Hepatocyte (in vitro differentiated cells): ENCODE measurements around the gene SPHK1. TPM values are rescaled to one million over a fixed set of nuclear protein-coding genes. Genes with fewer than 3 reads are reported as not detected.
"Not testable (repeated sequence)": the region's sequence is repeated elsewhere in the genome, so short reads cannot be mapped to it uniquely, and the experiment has no call there.

Experiments used
- DNase-seq: peaks from one replicate; pipeline ENCODE4 v3.0.0-alpha.2; 2016; ENCODE audit warnings: low spot score
- H2AFZ ChIP-seq: fragments of 200-600 bp; sonication (generic); 2 replicates; pipeline ENCODE4 v1.6.0; 2016; ENCODE audit warnings: antibody characterized with exemption, mild to moderate bottlenecking
- H3K27ac ChIP-seq: fragments of 200-600 bp; sonication (generic); 2 replicates; pipeline ENCODE4 v1.5.1; 2016; ENCODE audit warnings: mild to moderate bottlenecking
- H3K27me3 ChIP-seq: fragments of 200-600 bp; sonication (generic); 2 replicates; pipeline ENCODE4 v1.6.1; 2016
- H3K36me3 ChIP-seq: fragments of 200-600 bp; sonication (generic); replicated peaks from 2 replicates; pipeline ENCODE4 v1.5.1; 2016; ENCODE audit warnings: low read depth; ENCODE audit not compliant: insufficient read depth
- H3K4me1 ChIP-seq: fragments of 200-600 bp; sonication (generic); 2 replicates; pipeline ENCODE4 v1.5.1; 2016; ENCODE audit warnings: mild to moderate bottlenecking, moderate library complexity; ENCODE audit not compliant: insufficient read depth
- H3K4me2 ChIP-seq: fragments of 200-600 bp; sonication (generic); 2 replicates; pipeline ENCODE4 v1.6.0; 2016
- H3K4me3 ChIP-seq: fragments of 200-600 bp; sonication (generic); 2 replicates; pipeline ENCODE4 v1.5.1; 2016; ENCODE audit warnings: mild to moderate bottlenecking
- H3K79me2 ChIP-seq: fragments of 200-600 bp; sonication (generic); 2 replicates; pipeline ENCODE4 v1.6.0; 2017; ENCODE audit warnings: mild to moderate bottlenecking
- H3K9me2 ChIP-seq: fragments of 200-600 bp; sonication (generic); replicated peaks from 2 replicates; pipeline ENCODE4 v1.6.0; 2017; ENCODE audit warnings: mild to moderate bottlenecking; ENCODE audit not compliant: insufficient read depth
- H3K9me3 ChIP-seq: fragments of 200-600 bp; sonication (generic); 2 replicates; pipeline ENCODE4 v1.5.1; 2016; ENCODE audit warnings: low read depth, mild to moderate bottlenecking
- H4K20me1 ChIP-seq: fragments of 200-600 bp; sonication (generic); 2 replicates; pipeline ENCODE4 v1.6.0; 2016; ENCODE audit warnings: mild to moderate bottlenecking; ENCODE audit not compliant: insufficient read depth, poor library complexity, severe bottlenecking
- EZH2 ChIP-seq: fragments of 200-600 bp; sonication (generic); IDR thresholded peaks from 2 replicates; pipeline ENCODE4 v1.6.1; 2016; ENCODE audit warnings: antibody characterized with exemption, mild to moderate bottlenecking, borderline replicate concordance
- EZH2phosphoT487 ChIP-seq: fragments of 200-600 bp; sonication (generic); IDR thresholded peaks from one replicate; pipeline ENCODE4 v1.6.1; 2018; ENCODE audit warnings: antibody characterized with exemption, mild to moderate bottlenecking, low read depth, moderate library complexity; ENCODE audit not compliant: unreplicated experiment, severe bottlenecking
- WGBS: methylation state at CpG from one replicate; pipeline ENCODE4 v1.1.6; 2016; ENCODE audit warnings: low lambda C conversion rate; ENCODE audit errors: missing lambda C conversion rate; 5-methylcytosine and 5-hydroxymethylcytosine counted together
- polyA plus RNA-seq: library from polyadenylated mRNA; unstranded; fragments of >200 nt; fragmentation: Nextera tagmentation; extraction: Ambion mirVana; gene quantifications from 2 replicates; pipeline ENCODE4 v1.2.1, GENCODE V29; 2016
- total RNA-seq: library from RNA; depleted of rRNA; stranded (reverse); fragments of >200 nt; gene quantifications from 2 replicates; pipeline ENCODE4 v1.2.3, GENCODE V29; 2014
- TF ChIP-seq, protein P1 (sequence below): fragments of 200-600 bp; sonication (generic); IDR thresholded peaks from 2 replicates; pipeline ENCODE4 v1.5.1; 2016; ENCODE audit warnings: antibody characterized with exemption, mild to moderate bottlenecking; ENCODE audit not compliant: poor library complexity

SPHK1 gene
- total and polyA plus RNA-seq, 2 experiments from 2014 or later = 5.2 to 15.2 TPM

DNA sequence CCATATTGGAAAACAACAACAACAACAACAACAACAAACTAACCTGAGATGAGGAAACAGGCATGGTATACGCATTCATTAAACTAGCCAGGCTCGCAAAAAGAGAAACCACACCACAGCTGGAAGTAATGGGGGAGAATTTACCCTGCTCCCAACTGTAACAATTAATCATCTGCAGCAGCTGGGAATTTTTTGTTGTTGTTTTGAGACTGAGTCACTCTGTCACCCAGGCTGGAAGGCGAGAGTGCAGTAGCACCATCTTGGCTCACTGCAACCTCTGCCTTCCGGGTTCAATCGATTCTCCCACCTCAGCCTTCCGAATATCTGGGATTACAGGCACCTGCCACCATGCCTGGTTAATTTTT is 47.0 kb upstream of the SPHK1 start:
- no peaks in the 10 kb centered on the region for H3K36me3 ChIP-seq
- no peak overlapping the region for H3K4me2 ChIP-seq
- peaks cover 3% of the 10 kb centered on the region for H4K20me1 ChIP-seq
- H3K4me3 ChIP-seq = no peak overlapping the region
- no peaks in the 10 kb centered on the region for H3K27me3 ChIP-seq
- DNase-seq = no peak
- WGBS = 93% methylated on average over 6 of the region's 6 CpGs
- no peak overlapping the region for H2AFZ ChIP-seq
- H3K4me1 ChIP-seq = no peaks in the 10 kb centered on the region
- peaks cover 35% of the 10 kb centered on the region for H3K79me2 ChIP-seq
- no peaks in the 10 kb centered on the region for H3K9me3 ChIP-seq
- no peak for TF ChIP-seq EZH2phosphoT487
- TF ChIP-seq, protein P1, sequence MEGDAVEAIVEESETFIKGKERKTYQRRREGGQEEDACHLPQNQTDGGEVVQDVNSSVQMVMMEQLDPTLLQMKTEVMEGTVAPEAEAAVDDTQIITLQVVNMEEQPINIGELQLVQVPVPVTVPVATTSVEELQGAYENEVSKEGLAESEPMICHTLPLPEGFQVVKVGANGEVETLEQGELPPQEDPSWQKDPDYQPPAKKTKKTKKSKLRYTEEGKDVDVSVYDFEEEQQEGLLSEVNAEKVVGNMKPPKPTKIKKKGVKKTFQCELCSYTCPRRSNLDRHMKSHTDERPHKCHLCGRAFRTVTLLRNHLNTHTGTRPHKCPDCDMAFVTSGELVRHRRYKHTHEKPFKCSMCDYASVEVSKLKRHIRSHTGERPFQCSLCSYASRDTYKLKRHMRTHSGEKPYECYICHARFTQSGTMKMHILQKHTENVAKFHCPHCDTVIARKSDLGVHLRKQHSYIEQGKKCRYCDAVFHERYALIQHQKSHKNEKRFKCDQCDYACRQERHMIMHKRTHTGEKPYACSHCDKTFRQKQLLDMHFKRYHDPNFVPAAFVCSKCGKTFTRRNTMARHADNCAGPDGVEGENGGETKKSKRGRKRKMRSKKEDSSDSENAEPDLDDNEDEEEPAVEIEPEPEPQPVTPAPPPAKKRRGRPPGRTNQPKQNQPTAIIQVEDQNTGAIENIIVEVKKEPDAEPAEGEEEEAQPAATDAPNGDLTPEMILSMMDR = no peak
- no peak for TF ChIP-seq EZH2
- H3K9me2 ChIP-seq = no peaks in the 10 kb centered on the region
- no peak overlapping the region for H3K27ac ChIP-seq

DNA sequence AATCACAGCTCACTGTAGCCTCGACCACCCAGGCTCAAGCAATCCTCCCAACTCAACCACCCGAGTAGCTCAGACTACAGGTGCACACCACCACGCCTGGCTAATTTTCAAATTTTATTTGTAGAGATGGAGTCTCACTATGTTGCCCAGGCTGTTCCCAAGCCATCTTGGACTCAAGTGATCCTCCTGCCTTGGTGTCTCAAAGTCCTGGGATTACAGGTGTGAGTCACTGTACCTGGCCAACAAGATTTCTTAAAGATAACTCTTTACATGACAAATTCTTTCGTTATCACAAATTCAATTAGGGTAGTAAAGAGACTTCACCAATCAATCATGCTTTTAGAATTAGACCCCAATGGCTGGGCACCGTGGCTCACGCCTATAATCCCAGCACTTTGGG is 43.1 kb upstream of the SPHK1 start:
- Histone ChIP-seq H3K9me2 (no peaks in the 10 kb centered on the region), H3K4me3 (no peak overlapping the region), H2AFZ (no peak overlapping the region), H4K20me1 (no peaks in the 10 kb centered on the region), H3K79me2 (peaks cover 22% of the 10 kb centered on the region), H3K9me3 (no peaks in the 10 kb centered on the region), H3K27me3 (no peaks in the 10 kb centered on the region), H3K36me3 (no peaks in the 10 kb centered on the region), H3K4me1 (no peaks in the 10 kb centered on the region), H3K27ac (no peak overlapping the region), H3K4me2 (no peak overlapping the region)
- DNase-seq = no peak
- 95% methylated on average over 6 of the region's 6 CpGs for WGBS
- TF ChIP-seq, protein P1 = no peak
- no peak for TF ChIP-seq EZH2phosphoT487
- TF ChIP-seq EZH2 = no peak

DNA sequence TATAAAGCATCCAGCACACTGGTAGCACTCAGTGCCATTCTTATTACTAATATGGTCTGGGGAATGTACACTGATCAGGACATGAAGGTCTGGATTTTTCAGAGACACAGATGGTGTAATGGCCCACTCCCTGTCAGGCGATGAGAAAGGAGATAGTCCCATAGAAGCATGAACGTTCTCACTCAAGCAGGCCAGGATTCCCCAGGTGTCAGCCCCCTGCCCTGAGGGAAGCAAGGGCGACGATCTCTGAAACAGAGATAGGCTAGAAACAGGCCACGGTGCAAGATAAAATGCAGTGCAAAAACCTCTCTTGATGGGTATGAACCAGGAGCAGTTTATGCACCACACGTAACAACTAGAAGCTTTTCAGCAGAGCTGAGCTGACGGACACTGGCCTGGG is 41.3 kb upstream of the SPHK1 start:
- no peak for TF ChIP-seq EZH2
- TF ChIP-seq, protein P1 = no peak
- no peak for TF ChIP-seq EZH2phosphoT487
- DNase-seq = no peak
- no peak overlapping the region for H3K4me2 ChIP-seq
- peaks cover 14% of the 10 kb centered on the region for H3K79me2 ChIP-seq
- no peaks in the 10 kb centered on the region for H3K4me1 ChIP-seq
- WGBS = 86% methylated on average over 7 of the region's 7 CpGs
- no peaks in the 10 kb centered on the region for H3K36me3 ChIP-seq
- no peaks in the 10 kb centered on the region for H3K27me3 ChIP-seq
- no peak overlapping the region for H3K27ac ChIP-seq
- no peaks in the 10 kb centered on the region for H4K20me1 ChIP-seq
- no peaks in the 10 kb centered on the region for H3K9me2 ChIP-seq
- no peak overlapping the region for H2AFZ ChIP-seq
- H3K4me3 ChIP-seq = no peak overlapping the region
- no peaks in the 10 kb centered on the region for H3K9me3 ChIP-seq

GRCh38 chr17:76345377-76345974 is 38.9 kb upstream of the SPHK1 start:
- Histone ChIP-seq H3K4me3 (no peak overlapping the region), H3K36me3 (no peaks in the 10 kb centered on the region), H2AFZ (no peak overlapping the region), H3K27ac (no peak overlapping the region), H4K20me1 (peaks cover 2% of the 10 kb centered on the region), H3K27me3 (no peaks in the 10 kb centered on the region), H3K9me2 (no peaks in the 10 kb centered on the region), H3K79me2 (peaks cover 20% of the 10 kb centered on the region), H3K4me1 (no peaks in the 10 kb centered on the region), H3K9me3 (no peaks in the 10 kb centered on the region), H3K4me2 (no peak overlapping the region)
- DNase-seq = no peak
- 98% methylated on average over 14 of the region's 14 CpGs for WGBS
- TF ChIP-seq EZH2 (no peak), EZH2phosphoT487 (no peak)
- TF ChIP-seq, protein P1 = no peak

- not testable (repeated sequence) for H3K27me3 ChIP-seq, H2AFZ ChIP-seq, H3K9me3 ChIP-seq, H3K9me2 ChIP-seq, DNase-seq, H3K36me3 ChIP-seq, H3K4me2 ChIP-seq, H3K4me3 ChIP-seq, H3K27ac ChIP-seq, H4K20me1 ChIP-seq, H3K4me1 ChIP-seq
- WGBS = 95% methylated on average over 11 of the region's 11 CpGs
- H3K79me2 ChIP-seq = peaks cover 31% of the 10 kb centered on the region
These were observed 37.5 kb upstream of the SPHK1 start for GRCh38 chr17:76346936-76347335.
